ENCODE results near the gene TBC1D4.

- TF ChIP-seq CTCF (IDR thresholded peaks at IDR 0.05) (no peak), REST (IDR thresholded peaks at IDR 0.05; ENCODE audit: insufficient read depth in 1 of 2, low read depth in 2 of 2, low read length in 1 of 2) (no peak), POLR2AphosphoS5 (IDR thresholded peaks at IDR 0.05; ENCODE audit: low read depth, low read length) (no peak), TCF7L2 (IDR thresholded peaks at IDR 0.05; ENCODE audit: low read depth, low read length) (no peak)
Observed at GRCh38 chr13:75324413-75324940, 157.5 kb downstream of the TBC1D4 start.

Data from Panc1 (cell line).